HG02571 (cell line): ENCODE measurements around the gene MAD1L1.
"Not testable (repeated sequence)": the region's sequence is repeated elsewhere in the genome, so short reads cannot be mapped to it uniquely, and the experiment has no call there.

ENCODE experiments used
- ATAC-seq: cut with Tn5 transposase; IDR thresholded peaks from one replicate; pipeline ENCODE4 v1.9.1; 2021; ENCODE audit warnings: mild to moderate bottlenecking, moderate library complexity; ENCODE audit not compliant: unreplicated experiment

Gene MAD1L1

DNA sequence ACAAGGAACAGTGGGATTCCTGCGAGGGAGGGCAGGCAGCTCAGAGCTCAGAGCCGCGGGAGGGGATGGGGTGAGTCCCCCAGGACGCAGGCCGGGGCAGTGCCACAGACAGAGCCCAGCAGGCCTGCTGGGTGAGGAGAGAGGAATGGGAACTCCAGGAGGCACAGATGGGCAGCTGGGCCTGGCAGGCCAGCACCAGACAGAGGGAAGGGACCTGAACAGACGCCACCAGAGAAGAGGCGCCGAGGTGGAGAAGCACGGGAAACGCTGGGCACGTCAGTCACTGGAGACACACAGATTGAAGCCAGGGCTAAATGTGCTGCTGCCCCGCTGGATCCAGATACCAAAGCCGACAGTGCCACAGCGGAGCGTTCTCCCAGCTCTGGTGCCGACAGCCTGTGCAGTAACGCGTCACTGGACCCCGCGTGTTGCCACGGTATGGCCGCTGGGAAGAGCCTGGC lies 225.8 kb downstream of the MAD1L1 start:
- ATAC-seq: no peak

GRCh38 chr7:2006231-2006771 lies 226.4 kb downstream of the MAD1L1 start:
- no peak for ATAC-seq

DNA sequence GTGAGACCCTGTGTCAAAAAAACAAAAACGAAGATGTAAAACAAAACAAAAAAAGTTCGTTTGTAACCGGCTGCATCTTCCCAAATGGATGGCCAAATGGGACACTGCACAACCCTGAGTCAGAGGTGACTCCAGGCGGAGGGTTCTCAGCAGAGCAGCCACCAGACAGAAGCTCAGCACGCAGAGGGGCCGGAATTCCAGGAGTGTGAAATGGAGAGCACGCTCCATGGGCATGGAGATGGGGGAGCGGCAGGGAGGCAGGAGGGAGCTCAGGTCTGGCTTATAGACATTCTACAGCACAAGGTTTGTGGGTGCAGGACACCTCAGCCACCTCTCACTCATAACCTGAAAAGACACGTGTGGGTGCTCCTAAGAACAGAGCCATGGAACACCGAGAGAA lies 227.0 kb downstream of the MAD1L1 start:
- ATAC-seq: no peak

DNA sequence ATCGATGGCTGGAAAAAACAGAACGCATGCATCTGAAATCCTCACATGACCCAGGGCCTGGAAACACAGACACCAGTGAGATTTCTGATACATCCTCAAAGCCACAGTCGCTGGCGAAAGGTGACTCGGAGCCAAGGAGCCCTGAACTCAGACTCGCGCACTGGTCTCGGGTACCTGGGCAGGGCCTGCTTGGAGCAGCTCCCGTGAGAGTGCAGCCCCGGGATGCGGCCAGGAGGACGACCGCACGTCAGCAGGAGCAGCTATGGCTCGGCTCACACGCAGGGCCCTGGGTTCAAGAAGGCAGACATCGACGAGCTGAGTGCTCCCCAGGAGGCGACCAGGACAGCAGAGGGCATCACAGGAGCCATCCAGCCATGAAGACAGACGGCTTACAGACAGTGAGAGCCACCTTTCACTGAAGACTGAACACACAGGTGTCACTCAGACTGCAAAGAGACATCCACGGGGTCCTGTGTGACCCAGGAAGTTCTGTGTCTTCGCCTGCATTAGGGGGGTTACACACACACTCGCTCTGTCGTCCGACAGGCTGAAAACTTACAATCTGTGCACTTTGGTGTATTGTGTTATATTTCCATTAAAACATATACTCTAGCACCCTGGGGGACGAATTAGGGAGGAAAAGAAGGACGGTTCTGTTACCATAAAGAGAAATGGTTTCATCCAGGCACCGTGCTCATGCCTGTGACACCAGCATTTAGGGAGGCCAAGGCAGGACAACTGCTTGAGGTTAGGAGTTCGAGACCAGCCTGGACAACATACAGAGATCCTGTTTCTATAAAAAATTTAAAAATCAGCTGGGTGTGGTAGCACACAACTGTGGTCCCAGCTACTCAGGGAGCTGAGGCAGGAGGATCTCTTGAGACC lies 227.7 kb downstream of the MAD1L1 start:
- ATAC-seq: no peak

- no peak for ATAC-seq
These were observed 228.6 kb downstream of the MAD1L1 start for GRCh38 chr7:2003931-2004812.

- no peak for ATAC-seq
These were observed 229.3 kb downstream of the MAD1L1 start for GRCh38 chr7:2003451-2003930.

GRCh38 chr7:2002561-2003450 lies 229.9 kb downstream of the MAD1L1 start:
- ATAC-seq: no peak

DNA sequence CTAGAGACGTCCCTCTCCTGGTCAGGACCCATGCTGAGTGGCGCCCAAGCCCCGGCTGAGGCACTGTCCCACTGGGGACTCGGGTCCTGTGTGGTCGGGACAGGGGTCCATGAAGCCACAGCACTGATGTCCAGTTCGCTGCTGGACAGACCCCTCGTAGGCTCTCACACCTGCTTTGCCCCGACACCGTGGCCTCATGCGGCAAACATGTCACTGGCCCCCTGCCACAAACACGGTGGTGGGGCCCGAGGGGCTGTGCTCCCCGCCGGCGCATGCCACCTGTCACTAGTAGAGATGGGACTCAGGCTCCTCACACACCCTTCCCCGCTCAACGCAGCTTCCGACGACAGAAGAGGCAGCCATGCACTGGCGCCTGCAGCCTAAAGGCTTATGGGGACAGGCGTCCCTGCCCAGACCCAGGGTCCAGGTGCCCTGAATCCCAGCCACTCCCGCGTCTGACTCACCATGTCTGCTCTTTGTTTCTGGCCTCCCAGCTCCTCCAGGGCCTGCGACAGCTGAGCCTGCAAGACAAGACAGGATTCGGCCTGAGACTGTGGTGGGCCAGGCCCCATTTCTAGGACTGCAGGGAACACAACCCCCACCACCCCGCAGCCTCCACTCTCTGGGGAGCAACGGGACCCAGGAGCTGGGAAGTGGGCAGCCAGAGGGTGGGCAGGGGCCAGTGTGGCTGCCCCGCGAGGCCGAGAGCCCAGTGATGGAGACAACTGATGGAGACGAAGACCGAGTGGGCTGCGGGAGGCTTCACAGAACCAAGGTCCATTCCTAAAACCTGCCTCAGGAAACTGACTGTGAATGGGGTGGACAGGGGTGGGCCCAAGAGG lies 230.9 kb downstream of the MAD1L1 start:
- ATAC-seq: no peak

DNA sequence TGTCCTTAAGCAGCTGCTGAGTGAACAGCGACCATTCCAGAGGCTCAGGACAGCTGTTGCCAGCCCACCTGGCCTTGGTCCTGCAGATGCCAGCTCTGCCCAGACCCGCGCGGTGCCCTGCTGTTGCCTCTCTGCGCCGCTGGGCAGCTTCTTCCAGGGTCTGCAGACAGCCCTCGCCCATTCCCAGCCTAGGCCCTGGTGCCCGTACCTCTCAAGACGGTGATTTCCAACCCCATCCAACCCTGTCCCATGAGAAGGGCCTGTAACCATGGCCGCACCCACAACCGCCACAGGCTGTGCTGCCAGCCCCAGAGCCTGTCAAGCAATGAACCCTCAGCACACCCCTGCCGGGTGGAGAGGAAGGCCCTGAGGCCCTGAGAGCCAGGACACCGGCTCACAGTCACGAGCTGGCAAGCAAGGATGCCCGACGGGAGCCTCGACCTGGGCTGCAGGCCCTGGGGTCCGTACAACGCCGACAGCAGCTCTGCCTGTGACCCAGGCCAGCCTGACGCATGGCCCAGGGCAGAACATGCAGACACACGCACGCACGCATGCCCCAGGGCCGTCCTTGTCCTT lies 231.9 kb downstream of the MAD1L1 start:
- no peak for ATAC-seq

- ATAC-seq: no peak
These were observed 232.5 kb downstream of the MAD1L1 start for GRCh38 chr7:2000153-2000687.

- ATAC-seq: no peak
These were observed 233.3 kb downstream of the MAD1L1 start for GRCh38 chr7:1999278-1999984.

- ATAC-seq: no peak
These were observed 234.6 kb downstream of the MAD1L1 start for GRCh38 chr7:1998146-1998545.

DNA sequence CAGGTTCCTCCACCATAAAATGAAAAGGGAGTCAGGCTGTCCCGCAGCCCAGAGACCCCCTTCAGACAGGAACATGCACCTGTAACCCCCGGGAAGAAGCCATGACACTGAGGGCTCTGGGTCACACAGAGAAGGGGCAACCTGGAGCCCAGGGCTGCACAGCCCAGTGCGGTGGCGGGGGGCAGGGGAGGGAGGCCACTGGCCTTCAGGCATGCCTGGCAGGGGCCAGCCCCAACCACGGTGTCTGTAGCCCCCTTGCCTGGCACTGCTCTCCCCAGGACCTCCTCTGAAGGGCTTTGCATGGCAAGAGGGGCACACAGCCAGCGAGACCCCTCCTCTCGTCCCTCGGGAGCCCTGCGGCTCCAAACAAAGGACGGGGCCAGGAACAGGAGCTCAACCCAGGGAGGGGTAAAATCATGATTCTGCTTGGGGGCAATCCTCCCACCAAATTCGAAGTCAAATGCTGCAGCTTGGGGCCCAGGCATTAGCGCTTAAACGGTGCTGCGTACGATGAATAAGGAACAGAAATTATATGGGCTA lies 235.1 kb downstream of the MAD1L1 start:
- ATAC-seq: no peak

DNA sequence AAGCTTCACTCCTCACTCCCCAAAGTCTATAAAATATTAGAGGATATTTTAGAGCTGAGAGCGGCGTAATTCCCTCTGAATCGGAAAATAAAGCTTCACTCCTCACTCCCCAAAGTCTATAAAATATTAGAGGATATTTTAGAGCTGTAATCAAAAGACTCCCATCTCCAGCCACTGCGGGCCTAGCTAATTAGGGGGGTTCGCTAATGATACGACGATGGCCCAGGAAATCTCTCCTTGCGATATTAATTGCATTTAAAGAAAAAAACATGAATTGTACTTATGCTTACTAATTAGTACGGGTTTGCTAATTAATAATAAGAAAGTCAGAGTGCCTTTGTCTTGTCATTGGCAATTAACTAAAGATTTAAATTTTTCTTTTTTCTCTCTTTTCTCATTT lies 235.9 kb downstream of the MAD1L1 start:
- no peak for ATAC-seq

GRCh38 chr7:1995911-1996420 lies 236.8 kb downstream of the MAD1L1 start:
- not testable (repeated sequence) for ATAC-seq

DNA sequence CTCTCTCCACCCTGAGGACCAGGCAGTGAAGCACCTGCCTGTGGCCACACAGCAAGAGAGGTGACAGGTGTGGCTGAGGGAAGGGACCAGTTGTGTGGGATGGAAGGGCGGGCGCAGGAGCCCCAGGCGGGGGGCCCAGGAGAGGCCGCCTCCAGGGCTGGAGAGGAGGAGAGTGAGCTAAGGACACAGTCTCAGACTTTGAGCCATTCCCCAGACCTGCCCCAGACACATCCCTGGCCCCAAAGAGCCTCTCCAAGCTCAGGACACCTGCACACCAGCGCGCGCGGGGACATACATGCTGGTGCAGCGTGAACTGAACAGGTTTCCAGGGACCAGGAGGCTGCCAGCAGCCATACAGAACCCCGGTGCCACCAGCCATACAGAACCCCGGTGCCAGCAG lies 237.3 kb downstream of the MAD1L1 start:
- ATAC-seq: no peak

DNA sequence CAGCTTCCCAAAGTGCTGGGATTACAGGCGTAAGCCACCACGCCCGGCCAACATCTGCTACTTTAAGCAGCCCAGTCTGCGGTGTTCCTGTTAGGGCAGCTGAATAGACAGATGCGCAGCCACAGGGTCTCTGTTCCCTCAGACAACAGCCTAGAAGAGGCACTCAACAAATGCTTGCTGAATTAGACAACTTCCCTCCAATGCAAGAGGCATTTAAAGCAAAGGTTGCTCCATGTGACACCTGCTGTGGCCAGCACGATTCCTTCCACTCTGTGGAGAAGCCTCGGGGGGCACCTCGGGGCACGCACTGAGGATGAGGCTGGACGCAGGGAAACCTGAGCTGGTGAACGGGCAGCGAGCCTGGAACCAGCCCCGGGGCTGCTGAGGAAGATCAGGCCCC lies 237.8 kb downstream of the MAD1L1 start:
- no peak for ATAC-seq
